Measurements from ENCODE around the gene TNFAIP8L1.
A peak's percentile ranks its signal among the peaks of the same experiment; 100 is the strongest.
"Not testable (repeated sequence)": the region's sequence is repeated elsewhere in the genome, so short reads cannot be mapped to it uniquely, and the experiment has no call there.

The TNFAIP8L1 gene

GRCh38 chr19:4664642-4665041 lies 25.3 kb downstream of the TNFAIP8L1 start:
- no peaks in the 10 kb centered on the region for H3K9me3 ChIP-seq (ENCODE audit: control insufficient read depth, low read length)
- H3K4me3 ChIP-seq (ENCODE audit: extremely low read depth, insufficient read depth, low read length, poor library complexity, severe bottlenecking) = no peak overlapping the region
- H3K27ac ChIP-seq (ENCODE audit: low read depth, low read length, severe bottlenecking) = no peak overlapping the region
- H3K4me1 ChIP-seq (ENCODE audit: control insufficient read depth, insufficient read depth, low read length, poor library complexity, severe bottlenecking) = no peaks in the 10 kb centered on the region
- WGBS, 2 experiments (ENCODE audit: insufficient coverage in 2 of 2) = 94 to 98% methylated on average over 7 to 12 of the region's 12 CpGs
- peaks cover 73% of the 10 kb centered on the region for H3K36me3 ChIP-seq (ENCODE audit: control insufficient read depth, insufficient read depth, low read length)

- H3K4me1 ChIP-seq (ENCODE audit: control insufficient read depth, insufficient read depth, low read length, poor library complexity, severe bottlenecking) = no peaks in the 10 kb centered on the region
- H3K9me3 ChIP-seq (ENCODE audit: control insufficient read depth, low read length) = no peaks in the 10 kb centered on the region
- H3K4me3 ChIP-seq (ENCODE audit: extremely low read depth, insufficient read depth, low read length, poor library complexity, severe bottlenecking) = peak within 1 kb of the TSS; percentile 93
- 0% methylated on average over 53 to 63 of the region's 75 CpGs for WGBS, 2 experiments (ENCODE audit: insufficient coverage in 2 of 2)
- H3K36me3 ChIP-seq (ENCODE audit: control insufficient read depth, insufficient read depth, low read length) = peaks cover 37% of the 10 kb centered on the region
- peak within 1 kb of the TSS; percentile 91 for H3K27ac ChIP-seq (ENCODE audit: low read depth, low read length, severe bottlenecking)
Measured at GRCh38 chr19:4669723-4670480, 30.6 kb downstream of the TNFAIP8L1 start, which contains the start of gene MYDGF. Gene MYDGF (minus strand): TSS chr19:4670342. CDS start chr19:4670334, 8 bp downstream.

GRCh38 chr19:4671185-4671851 lies 32.0 kb downstream of the TNFAIP8L1 start:
- 87 to 93% methylated on average over 4 to 5 of the region's 10 CpGs for WGBS, 2 experiments (ENCODE audit: insufficient coverage in 2 of 2)
- H3K27ac ChIP-seq (ENCODE audit: low read depth, low read length, severe bottlenecking) = no peak overlapping the region
- no peak overlapping the region for H3K4me3 ChIP-seq (ENCODE audit: extremely low read depth, insufficient read depth, low read length, poor library complexity, severe bottlenecking)
- H3K36me3 ChIP-seq (ENCODE audit: control insufficient read depth, insufficient read depth, low read length) = peaks cover 34% of the 10 kb centered on the region
- no peaks in the 10 kb centered on the region for H3K4me1 ChIP-seq (ENCODE audit: control insufficient read depth, insufficient read depth, low read length, poor library complexity, severe bottlenecking)
- H3K9me3 ChIP-seq (ENCODE audit: control insufficient read depth, low read length) = no peaks in the 10 kb centered on the region

GRCh38 chr19:4673216-4673615 lies 33.9 kb downstream of the TNFAIP8L1 start:
- Histone ChIP-seq H3K4me1 (ENCODE audit: control insufficient read depth, insufficient read depth, low read length, poor library complexity, severe bottlenecking) (no peaks in the 10 kb centered on the region), H3K36me3 (ENCODE audit: control insufficient read depth, insufficient read depth, low read length) (peaks cover 27% of the 10 kb centered on the region), H3K27ac (ENCODE audit: low read depth, low read length, severe bottlenecking) (no peak overlapping the region), H3K4me3 (ENCODE audit: extremely low read depth, insufficient read depth, low read length, poor library complexity, severe bottlenecking) (no peak overlapping the region), H3K9me3 (ENCODE audit: control insufficient read depth, low read length) (no peaks in the 10 kb centered on the region)
- 79 to 83% methylated on average over 2 of the region's 4 CpGs for WGBS, 2 experiments (ENCODE audit: insufficient coverage in 2 of 2)

DNA sequence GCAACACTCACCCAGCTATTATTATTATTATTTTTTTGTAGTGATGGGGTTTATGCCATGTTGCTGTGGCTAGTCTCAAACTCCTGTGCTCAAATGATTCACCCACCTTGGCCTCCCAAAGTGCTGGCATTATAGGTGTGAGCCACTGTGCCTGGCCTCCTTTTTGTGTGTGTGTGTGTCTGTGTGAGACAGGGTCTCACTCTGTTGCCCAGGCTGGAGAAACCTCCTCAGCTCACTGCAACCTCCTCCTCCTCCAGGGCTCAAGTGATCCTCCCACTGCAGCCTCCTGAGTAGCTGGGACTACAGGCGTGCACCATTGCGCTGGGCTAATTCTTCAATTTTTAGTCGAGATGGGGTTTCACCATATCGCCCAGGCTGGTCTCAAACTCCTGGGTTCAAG lies 34.4 kb downstream of the TNFAIP8L1 start:
- H3K4me1 ChIP-seq (ENCODE audit: control insufficient read depth, insufficient read depth, low read length, poor library complexity, severe bottlenecking) = no peaks in the 10 kb centered on the region
- H3K36me3 ChIP-seq (ENCODE audit: control insufficient read depth, insufficient read depth, low read length) = peaks cover 27% of the 10 kb centered on the region
- H3K4me3 ChIP-seq (ENCODE audit: extremely low read depth, insufficient read depth, low read length, poor library complexity, severe bottlenecking) = no peak overlapping the region
- no peaks in the 10 kb centered on the region for H3K9me3 ChIP-seq (ENCODE audit: control insufficient read depth, low read length)
- no peak overlapping the region for H3K27ac ChIP-seq (ENCODE audit: low read depth, low read length, severe bottlenecking)
- WGBS, 2 experiments (ENCODE audit: insufficient coverage in 2 of 2) = 97% methylated on average over 4 of the region's 4 CpGs

GRCh38 chr19:4675346-4675745 lies 36.0 kb downstream of the TNFAIP8L1 start:
- no peaks in the 10 kb centered on the region for H3K9me3 ChIP-seq (ENCODE audit: control insufficient read depth, low read length)
- no peak overlapping the region for H3K4me3 ChIP-seq (ENCODE audit: extremely low read depth, insufficient read depth, low read length, poor library complexity, severe bottlenecking)
- no peak overlapping the region for H3K27ac ChIP-seq (ENCODE audit: low read depth, low read length, severe bottlenecking)
- H3K4me1 ChIP-seq (ENCODE audit: control insufficient read depth, insufficient read depth, low read length, poor library complexity, severe bottlenecking) = no peaks in the 10 kb centered on the region
- 98 to 100% methylated on average over 6 to 14 of the region's 16 CpGs for WGBS, 2 experiments (ENCODE audit: insufficient coverage in 2 of 2)
- peaks cover 35% of the 10 kb centered on the region for H3K36me3 ChIP-seq (ENCODE audit: control insufficient read depth, insufficient read depth, low read length)

DNA sequence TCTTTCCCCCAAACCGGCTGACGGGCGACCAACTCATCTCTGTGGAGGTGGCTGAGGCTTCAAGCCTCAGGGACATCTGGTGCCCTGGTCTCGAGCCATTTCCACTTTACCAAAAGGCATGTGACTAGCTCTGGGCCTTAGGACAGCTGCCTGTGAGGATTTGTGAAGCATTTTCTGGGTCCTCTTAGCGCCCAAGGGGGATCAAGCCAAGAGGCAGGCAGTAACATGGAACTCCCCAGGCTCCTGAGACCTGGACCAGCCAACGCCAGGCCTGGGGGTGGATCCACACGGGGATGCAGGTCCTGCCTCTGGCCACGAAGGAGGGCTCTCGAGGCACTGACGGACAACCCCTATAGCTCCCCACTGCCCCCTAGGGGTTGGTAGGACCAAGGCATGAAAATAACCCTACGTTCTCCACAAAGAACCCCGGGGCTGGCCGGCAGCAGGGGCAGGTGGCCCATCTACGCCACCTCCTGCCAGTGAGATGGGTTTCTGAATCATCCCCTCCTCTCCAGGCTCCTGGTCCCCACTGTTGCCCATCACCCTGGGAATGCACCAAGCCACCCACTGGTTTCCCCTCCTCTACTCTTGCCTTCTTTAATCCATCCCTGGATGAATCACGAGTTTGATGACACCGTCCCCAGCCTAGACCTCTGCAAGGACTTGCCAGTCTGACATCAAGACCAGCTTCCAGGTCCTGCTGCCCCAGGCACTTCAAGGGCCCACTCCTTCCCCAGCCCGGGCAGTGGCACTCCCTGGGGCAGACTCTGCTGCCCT lies 37.8 kb downstream of the TNFAIP8L1 start:
- no peaks in the 10 kb centered on the region for H3K9me3 ChIP-seq (ENCODE audit: control insufficient read depth, low read length)
- no peaks in the 10 kb centered on the region for H3K4me1 ChIP-seq (ENCODE audit: control insufficient read depth, insufficient read depth, low read length, poor library complexity, severe bottlenecking)
- 78 to 97% methylated on average over 11 to 17 of the region's 17 CpGs for WGBS, 2 experiments (ENCODE audit: insufficient coverage in 2 of 2)
- peaks cover 46% of the 10 kb centered on the region for H3K36me3 ChIP-seq (ENCODE audit: control insufficient read depth, insufficient read depth, low read length)
- no peak overlapping the region for H3K4me3 ChIP-seq (ENCODE audit: extremely low read depth, insufficient read depth, low read length, poor library complexity, severe bottlenecking)
- no peak overlapping the region for H3K27ac ChIP-seq (ENCODE audit: low read depth, low read length, severe bottlenecking)

- peaks cover 60% of the 10 kb centered on the region for H3K36me3 ChIP-seq (ENCODE audit: control insufficient read depth, insufficient read depth, low read length)
- H3K9me3 ChIP-seq (ENCODE audit: control insufficient read depth, low read length) = no peaks in the 10 kb centered on the region
- no peaks in the 10 kb centered on the region for H3K4me1 ChIP-seq (ENCODE audit: control insufficient read depth, insufficient read depth, low read length, poor library complexity, severe bottlenecking)
- no peak overlapping the region for H3K4me3 ChIP-seq (ENCODE audit: extremely low read depth, insufficient read depth, low read length, poor library complexity, severe bottlenecking)
- 84 to 87% methylated on average over 15 to 29 of the region's 34 CpGs for WGBS, 2 experiments (ENCODE audit: insufficient coverage in 2 of 2)
- H3K27ac ChIP-seq (ENCODE audit: low read depth, low read length, severe bottlenecking) = no peak overlapping the region
Measured at GRCh38 chr19:4678881-4679790, 39.8 kb downstream of the TNFAIP8L1 start.

- H3K4me1 ChIP-seq (ENCODE audit: control insufficient read depth, insufficient read depth, low read length, poor library complexity, severe bottlenecking); H3K27ac ChIP-seq (ENCODE audit: low read depth, low read length, severe bottlenecking); H3K4me3 ChIP-seq (ENCODE audit: extremely low read depth, insufficient read depth, low read length, poor library complexity, severe bottlenecking); H3K9me3 ChIP-seq (ENCODE audit: control insufficient read depth, low read length): not testable (repeated sequence)
- 94 to 100% methylated on average over 1 to 5 of the region's 7 CpGs for WGBS, 2 experiments (ENCODE audit: insufficient coverage in 2 of 2)
- peaks cover 64% of the 10 kb centered on the region for H3K36me3 ChIP-seq (ENCODE audit: control insufficient read depth, insufficient read depth, low read length)
Measured at GRCh38 chr19:4680021-4680420, 40.7 kb downstream of the TNFAIP8L1 start.
